ENCODE data around the gene LARP4B.

The LARP4B gene

DNA sequence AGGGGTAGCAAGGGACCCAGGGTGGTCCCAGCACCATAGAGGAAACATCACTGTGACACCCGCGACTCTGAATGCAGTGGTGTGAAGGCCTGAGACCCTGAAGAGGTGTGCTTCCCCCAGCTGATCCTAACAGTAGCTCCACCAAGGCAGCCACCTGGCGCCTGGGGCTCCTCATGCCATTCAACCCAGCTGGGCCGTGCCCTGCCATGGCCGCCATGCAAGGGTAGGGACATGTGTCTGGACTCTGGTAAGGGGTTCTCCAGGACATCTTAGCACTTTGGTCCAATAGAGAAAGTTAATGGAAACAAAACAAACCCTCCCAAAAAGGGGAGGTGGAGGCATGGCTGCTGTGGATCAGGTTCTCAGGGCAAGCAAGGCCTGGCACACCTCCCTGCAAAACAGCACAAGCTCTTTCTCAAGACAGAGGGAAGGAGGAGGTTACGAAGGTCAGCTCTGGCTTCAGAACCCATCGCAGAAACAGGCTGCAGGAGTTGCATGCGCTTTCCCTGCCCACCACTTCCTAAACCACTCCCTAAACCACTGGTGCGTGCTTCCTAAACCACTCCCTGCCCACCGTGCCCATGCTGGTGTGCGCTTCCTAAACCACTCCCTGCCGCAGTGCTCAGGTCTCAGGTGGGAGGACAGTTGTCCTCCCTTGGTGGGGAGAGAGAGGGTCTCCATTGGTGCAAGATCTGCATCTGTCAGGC lies 108.7 kb downstream of the LARP4B start:
- DNase-seq = no peak

- DNase-seq = no peak
Measured at GRCh38 chr10:822197-822596, 109.3 kb downstream of the LARP4B start.

DNA sequence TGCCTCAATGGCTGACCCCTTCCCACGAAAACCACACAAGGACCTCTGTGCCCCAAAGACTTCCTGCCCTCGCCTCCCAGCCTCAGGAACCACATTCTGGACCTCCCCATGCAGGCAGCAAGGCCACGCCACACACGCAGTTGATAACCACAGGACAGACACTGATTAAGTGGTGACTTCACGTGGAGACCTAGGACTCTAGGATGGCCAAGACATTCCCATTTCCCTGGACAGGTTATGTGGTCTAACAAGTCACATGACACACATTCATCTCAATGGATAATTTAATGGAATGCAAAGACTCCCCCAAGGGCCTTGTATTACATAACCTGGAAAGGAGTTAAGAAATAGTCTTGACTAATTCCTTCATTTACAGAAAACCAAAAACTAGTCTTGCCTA lies 110.2 kb downstream of the LARP4B start:
- no peak for DNase-seq

GRCh38 chr10:819816-820215 lies 111.7 kb downstream of the LARP4B start:
- no peak for DNase-seq

- DNase-seq = no peak
Measured at GRCh38 chr10:819326-819725, 112.2 kb downstream of the LARP4B start.

DNA sequence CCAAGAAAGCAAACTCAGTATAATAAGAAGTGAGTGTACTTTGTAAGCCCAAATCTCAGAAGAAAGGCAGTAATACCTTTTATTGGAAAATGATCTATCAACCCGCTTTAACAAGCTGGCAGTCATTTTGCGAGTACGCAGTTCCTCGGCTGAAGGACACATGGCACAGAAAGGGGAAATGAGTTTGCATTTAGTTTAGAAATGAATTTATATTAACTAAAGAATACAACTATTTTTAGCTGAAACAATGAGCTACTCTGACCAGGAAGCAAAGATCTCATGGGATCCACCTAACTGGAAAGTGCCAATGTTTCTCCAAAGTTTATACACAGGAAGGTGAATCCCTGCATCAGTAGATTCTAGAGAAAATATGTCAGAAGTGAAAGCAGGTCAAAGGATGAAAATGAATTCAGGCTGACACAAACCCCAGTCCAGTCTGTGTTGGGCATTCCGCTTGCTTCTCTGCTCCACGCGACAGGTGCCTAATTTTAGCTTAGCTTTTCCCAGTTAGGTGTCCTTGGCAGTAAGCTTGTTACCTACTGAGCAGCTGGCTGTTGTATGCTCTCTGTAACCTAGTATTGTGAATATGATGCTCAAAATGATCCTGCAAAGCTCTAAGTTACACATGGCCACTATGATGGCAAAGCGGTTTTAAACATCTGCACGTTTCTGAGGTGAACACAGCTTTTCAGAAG lies 112.8 kb downstream of the LARP4B start:
- no peak for DNase-seq

GRCh38 chr10:818010-818409 lies 113.5 kb downstream of the LARP4B start:
- no peak for DNase-seq

DNA sequence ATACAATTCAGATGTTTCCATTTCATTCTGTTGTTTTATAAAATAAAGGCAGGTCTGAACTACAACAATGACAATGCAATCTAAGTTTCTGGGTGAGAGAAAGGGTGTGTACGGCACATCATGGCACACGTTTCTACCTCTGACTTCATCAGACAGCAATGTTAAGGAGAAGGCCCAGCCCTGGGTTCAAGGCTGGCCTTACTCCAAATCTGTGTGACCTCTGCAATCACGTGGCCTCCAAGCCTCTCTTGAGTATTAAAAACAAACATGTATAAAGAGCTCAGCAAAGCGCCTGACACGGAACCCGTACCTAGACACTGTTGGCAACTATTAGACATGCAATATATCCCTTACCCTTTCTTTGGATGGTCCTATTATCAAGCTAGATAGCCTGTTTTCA lies 114.1 kb downstream of the LARP4B start:
- DNase-seq = no peak

- no peak for DNase-seq
Measured at GRCh38 chr10:816958-817357, 114.5 kb downstream of the LARP4B start.

DNA sequence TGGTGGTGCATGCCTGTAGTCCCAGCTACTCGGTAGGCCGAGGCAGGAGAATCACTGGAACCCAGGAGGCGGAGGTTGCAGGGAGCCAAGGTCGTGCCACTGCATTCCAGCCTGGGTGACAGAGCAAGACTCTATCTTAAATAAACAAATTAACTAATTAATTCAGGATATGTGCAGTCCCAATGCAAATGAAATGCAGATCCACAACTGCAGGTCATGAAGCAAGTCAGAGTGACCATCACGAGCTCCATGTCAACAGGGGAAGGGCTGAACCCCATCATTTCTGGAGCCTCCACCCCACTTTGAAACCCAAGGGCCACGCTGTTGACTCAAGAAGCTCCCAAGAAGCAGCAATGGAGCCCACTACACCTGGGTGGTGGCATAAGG lies 115.4 kb downstream of the LARP4B start:
- DNase-seq = no peak

DNA sequence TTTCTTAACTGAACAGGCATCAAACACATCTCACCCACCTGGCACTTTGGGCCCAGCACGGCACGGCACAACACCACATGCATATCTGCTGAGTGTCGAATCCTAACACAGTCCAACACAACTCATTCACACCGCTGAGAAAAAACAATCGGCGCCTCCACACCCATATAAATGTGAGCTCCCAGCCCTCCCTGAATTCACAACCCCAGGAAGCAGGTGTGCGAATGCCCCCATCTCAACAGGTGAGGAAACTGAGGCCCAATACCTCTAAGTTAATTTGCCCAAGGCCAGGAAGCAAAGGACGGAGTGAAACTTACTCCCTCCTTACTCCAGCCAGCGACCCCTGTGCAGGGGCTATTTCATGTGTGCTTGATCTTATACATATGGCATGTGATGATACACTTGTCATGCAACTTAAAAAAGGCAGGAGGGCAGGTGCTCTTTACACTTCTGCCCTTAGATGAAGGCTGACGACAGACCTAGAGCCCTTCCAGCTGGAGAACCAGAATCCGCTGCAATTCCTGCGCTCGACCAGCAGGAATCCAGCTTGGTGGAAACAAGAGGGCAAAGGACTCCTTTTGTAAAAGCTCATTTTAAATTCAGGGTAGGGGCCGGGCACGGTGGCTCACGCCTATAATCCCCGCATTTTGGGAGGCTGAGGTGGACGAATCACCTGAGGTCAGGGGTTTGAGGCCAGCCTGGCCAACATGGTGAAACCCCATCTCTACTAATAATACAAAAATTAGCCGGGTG lies 116.0 kb downstream of the LARP4B start:
- DNase-seq = no peak

- no peak for DNase-seq
Measured at GRCh38 chr10:814536-815302, 116.8 kb downstream of the LARP4B start.

DNA sequence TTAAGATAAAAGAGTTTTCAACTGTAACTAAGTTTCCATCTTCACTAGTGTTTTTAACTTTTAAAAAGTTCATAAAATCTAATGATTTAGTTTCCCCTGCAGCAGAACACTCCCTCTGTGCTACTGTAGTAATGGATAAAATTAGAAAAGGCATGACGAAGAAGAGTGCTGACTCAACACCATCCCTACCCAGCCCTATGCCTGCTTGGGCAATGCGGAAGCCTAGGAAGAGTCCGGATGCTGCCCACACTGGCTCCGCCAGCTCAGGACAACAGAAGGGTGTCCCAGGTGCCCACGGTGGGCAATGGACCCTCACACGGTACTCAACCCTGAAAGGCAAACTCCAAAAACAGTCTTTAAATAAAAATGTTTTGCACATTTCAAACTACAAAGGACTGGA lies 118.2 kb downstream of the LARP4B start:
- DNase-seq = no peak

DNA sequence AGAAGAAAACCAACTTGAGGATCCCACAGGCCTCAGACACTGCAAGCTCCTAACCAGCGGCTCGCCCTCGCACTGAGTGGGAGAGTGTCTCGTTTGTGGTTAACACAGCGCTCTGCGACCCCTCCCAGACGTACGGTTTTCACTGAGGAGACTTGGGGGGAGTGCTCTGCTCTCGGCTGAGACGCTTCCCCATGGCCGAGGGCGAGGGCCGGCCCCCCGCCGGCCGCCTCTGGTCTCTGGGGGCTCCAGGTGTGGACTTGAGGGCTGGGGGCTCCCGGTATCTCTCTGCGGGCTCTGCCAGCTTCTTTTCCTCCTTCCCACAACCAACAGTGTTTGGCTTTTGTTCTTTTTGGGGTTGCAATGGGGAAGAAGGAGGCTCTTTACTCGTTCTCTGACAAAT lies 118.7 kb downstream of the LARP4B start:
- no peak for DNase-seq

GRCh38 chr10:811379-812175 lies 119.9 kb downstream of the LARP4B start:
- no peak for DNase-seq

DNA sequence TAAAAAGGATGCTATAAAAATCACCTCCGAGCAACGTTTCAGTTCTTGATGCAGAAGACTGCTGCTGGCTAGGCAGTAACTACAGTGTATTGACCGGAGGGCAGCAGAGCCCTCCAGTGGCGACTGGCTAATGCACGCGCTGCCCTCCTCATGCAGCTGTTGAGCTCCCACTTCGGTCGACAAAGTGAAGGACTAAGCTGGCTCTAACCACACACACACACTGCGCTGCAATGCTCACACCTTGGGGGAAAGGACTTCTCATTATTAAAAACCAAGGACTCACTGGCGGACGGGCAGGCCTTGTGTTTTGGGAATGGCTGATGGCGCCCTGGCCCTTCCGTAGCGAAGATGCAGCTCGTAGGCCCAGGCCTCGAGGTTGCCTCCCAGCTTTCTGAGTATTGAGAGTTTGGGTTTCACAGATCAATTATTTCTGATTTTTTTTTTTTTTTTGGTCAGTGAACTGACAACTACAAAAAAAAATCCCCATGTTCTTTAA lies 121.1 kb downstream of the LARP4B start:
- DNase-seq = no peak

DNA sequence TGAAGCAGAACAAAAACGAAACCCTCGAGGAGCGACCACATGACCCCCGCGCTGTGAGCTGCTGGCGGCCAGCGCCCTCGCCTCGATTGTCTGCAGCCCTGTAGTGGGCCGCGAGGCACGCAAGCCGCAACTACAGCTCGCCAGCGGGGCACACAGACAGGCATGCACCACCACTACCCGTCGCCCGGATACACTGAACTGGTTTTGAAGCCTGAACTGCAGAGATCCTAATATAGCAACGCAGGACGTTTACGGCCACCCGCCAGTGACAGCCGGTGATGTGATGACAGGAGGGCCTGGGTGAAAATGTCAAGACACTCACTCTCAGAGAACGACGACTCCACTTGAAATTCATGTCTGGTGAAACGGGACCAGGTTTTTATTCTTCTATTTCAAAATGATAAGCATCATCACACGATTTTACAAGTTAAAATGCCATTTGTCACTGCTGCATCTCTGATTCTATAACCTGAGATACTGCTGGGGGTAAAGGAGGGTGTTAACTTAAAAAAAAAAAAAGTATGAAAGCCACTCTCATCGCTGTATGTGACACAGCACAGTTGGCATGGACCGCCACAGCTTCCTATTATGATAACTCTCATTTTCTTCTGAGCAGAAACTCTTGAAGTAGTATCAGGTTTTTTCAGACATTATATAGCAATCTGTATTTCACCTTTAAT lies 121.7 kb downstream of the LARP4B start:
- DNase-seq = no peak

DNA sequence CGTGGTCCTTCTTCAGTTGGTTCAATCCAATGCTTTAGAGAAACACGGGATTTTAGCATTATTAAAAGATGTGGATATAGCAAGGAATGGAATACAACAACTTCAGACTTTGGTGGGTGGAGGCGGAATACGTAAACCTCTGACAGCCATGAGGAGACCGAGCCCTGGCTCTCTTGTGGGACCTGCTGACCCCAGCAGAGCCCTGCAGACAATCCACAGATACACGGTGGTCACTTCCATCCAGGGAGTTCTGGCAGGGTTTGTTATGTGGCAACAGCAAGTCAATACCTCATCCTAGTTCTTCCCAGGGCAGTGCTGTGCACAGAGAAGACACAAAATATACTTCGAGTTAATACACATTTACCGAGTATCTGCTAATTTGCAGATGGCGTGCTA lies 123.5 kb downstream of the LARP4B start:
- DNase-seq = no peak

DNA sequence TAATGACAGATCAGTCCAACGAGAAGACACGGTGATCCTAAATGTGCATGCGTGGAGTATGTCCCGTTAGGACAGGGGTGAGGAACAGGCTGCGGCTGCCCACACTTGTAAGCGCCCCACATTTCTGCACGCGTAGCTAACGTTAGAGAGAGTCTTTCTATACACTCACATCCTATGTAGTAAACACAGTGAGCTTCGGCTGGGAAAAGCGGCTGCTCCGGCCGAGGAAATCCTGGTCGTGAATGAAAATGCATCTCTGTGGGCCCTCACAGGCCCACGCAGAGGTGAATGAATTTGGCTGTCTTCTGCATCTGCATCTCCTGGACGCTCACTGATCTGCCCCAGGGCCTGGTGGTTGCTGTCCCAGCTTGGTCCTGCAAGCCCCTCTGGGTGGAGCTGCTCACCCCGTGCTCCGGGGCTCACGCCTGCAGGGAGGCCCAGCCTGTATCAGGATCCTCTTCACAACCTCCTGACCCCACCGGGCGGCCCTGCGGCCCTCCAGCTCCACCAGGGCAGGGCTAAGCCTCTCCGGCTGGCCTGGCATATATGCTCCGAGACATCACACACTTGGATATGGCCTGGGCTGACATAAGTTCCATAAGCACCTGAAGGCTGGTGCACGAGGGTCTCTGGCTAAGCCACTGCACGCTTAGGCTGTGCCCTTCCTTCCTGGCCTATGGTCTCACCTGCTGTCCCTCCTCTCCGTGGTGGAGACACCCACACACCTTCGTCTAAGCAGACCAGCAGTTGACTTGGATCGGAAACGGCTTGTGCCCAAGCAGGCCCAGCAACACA lies 124.1 kb downstream of the LARP4B start:
- DNase-seq = no peak

DNA sequence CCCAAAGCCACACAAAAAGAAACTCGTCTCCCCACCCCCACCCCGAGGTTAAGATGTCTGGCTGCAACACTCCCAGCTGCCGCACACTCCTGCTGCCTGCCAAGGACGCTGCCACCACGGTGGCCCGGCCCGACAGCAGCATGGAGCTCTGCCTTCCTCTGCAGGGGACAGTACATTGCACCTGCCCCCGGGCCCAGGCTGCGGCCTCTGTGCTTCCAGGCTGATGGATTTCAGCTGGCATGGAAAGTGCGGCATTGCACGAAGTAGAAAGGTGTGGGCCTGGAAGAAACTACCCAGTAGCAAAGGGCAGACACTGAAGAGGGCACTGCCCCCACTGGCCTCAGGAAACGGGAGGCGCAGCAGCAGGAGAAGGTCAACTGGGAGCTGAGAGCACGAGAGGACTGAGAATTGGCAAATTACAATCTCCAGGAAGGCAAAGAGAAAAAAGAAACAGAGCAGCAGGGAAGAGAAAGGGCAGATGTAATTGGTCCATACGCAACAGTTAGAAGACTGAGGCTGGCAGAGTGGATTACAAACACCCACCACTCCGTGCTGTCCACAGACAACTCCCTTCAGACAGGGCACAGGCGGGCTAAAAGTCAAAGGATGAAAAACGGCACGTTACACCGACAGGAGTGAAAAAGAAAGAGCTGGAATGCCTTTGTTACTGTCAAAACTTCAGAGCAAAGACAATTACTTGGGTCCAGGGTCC lies 124.9 kb downstream of the LARP4B start:
- no peak for DNase-seq

Measured in effector CD4-positive, alpha-beta T cell (primary cell).